ENCODE measurements around the gene DTD1.
A peak's percentile ranks its signal among the peaks of the same experiment; 100 is the strongest.

DTD1 gene, protein sequence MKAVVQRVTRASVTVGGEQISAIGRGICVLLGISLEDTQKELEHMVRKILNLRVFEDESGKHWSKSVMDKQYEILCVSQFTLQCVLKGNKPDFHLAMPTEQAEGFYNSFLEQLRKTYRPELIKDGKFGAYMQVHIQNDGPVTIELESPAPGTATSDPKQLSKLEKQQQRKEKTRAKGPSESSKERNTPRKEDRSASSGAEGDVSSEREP

GRCh38 chr20:18587665-18588573, at the start of gene DTD1:
Gene DTD1, plus strand, starts transcription at chr20:18588054. Its CDS starts 19 bp downstream, at chr20:18588073.
- peak; percentile 63 for TF ChIP-seq CTCF (IDR thresholded peaks at IDR 0.05; ENCODE audit: control insufficient read depth, insufficient read depth, low read depth, low read length, missing control alignments)
- peak; percentile 39 for DNase-seq (ENCODE audit: low read depth)
- H3K4me3 ChIP-seq (ENCODE audit: control insufficient read depth, low read depth, low read length) = peak within 1 kb of the TSS; percentile 66

- DNase-seq (ENCODE audit: low read depth) = no peak
- H3K4me3 ChIP-seq (ENCODE audit: control insufficient read depth, low read depth, low read length) = no peak overlapping the region
- TF ChIP-seq CTCF (IDR thresholded peaks at IDR 0.05; ENCODE audit: control insufficient read depth, insufficient read depth, low read depth, low read length, missing control alignments) = no peak
Measured at GRCh38 chr20:18541741-18542140, 46.1 kb upstream of the DTD1 start.

DNA sequence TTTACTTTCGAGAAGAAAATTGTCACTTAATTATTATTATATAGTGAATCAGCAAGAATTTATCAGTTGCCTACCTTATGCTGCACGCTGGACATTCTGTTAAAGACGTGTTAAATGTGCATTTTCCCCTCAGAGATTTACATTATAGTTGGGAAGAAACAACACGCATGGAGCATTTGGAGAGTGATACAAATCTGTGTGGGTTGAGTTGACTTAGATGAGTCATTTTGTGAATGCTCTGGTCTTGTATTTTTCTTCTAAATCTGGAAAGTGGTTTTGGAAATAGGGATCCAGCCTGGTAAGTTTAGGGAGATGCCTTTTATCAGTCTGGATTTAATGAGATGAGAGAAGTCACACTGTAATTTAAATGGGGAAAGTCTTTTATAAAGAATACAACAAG, 44.6 kb upstream of the DTD1 start:
- no peak overlapping the region for H3K4me3 ChIP-seq (ENCODE audit: control insufficient read depth, low read depth, low read length)
- no peak for TF ChIP-seq CTCF (IDR thresholded peaks at IDR 0.05; ENCODE audit: control insufficient read depth, insufficient read depth, low read depth, low read length, missing control alignments)
- no peak for DNase-seq (ENCODE audit: low read depth)

DNA sequence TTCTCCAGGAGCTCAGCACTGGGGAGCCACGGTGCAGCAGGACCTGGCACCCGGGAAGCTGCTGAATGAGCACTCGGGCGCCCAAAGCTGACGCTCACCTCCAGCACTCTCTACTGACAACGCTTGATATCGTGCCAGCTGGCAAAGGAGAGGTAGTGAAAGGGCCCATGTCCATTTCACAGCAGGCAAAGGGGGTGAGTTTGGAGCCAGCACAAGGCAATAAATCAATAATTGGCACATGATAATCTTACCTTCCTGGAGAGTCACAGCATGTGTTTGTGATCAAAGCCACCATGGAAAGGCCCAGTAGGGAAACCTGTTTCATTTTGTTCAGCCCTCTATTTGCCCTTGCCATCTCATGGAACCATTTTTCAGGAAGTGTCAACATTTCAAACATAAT, 43.9 kb upstream of the DTD1 start:
- no peak for TF ChIP-seq CTCF (IDR thresholded peaks at IDR 0.05; ENCODE audit: control insufficient read depth, insufficient read depth, low read depth, low read length, missing control alignments)
- DNase-seq (ENCODE audit: low read depth) = no peak

GRCh38 chr20:18545566-18545965, 42.3 kb upstream of the DTD1 start:
- no peak for TF ChIP-seq CTCF (IDR thresholded peaks at IDR 0.05; ENCODE audit: control insufficient read depth, insufficient read depth, low read depth, low read length, missing control alignments)
- H3K4me3 ChIP-seq (ENCODE audit: control insufficient read depth, low read depth, low read length) = no peak overlapping the region
- no peak for DNase-seq (ENCODE audit: low read depth)

More for the DNA sequence above, 43.9 kb upstream of the DTD1 start:
- no peak overlapping the region for H3K4me3 ChIP-seq (ENCODE audit: control insufficient read depth, low read depth, low read length)

DNA sequence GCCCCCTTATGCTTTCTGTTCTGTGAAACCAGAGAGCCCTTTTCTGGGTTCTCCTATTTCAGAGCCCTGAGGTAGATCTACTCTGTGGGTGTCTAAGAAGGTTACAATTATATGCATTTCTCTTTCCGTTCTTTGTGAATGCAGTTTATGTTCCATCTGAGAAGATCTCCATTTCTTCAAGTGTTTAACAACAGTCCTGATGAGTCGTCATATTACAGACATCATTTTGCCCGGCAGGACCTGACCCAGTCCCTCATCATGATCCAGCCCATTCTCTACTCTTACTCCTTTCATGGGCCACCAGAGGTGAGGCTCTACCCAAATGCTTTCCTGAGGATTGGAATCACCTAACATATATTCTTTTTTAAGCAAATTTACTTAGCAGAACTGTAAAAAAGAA, 39.4 kb upstream of the DTD1 start:
- no peak overlapping the region for H3K4me3 ChIP-seq (ENCODE audit: control insufficient read depth, low read depth, low read length)
- no peak for TF ChIP-seq CTCF (IDR thresholded peaks at IDR 0.05; ENCODE audit: control insufficient read depth, insufficient read depth, low read depth, low read length, missing control alignments)
- no peak for DNase-seq (ENCODE audit: low read depth)
